GM12878 (cell line): Measurements from ENCODE around the gene PEX1. TPM values are rescaled to one million over a fixed set of nuclear protein-coding genes. Genes with fewer than 3 reads are reported as not detected.

ENCODE experiments used
- ATAC-seq: fragments of 200-7000 bp; cut with Tn5 transposase; 3 replicates; pipeline ENCODE4 v1.9.1; 2020; ENCODE audit warnings: mild to moderate bottlenecking, moderate library complexity
- BruUV-seq: library from RNA; stranded (reverse); fragments of 400-500 nt; replicated peaks from 2 replicates; lab custom pipeline; 2021; lab: Mats Ljungman, UMichigan
- CTCF ChIA-PET: fragments of 300-600 bp; sonication (Branson Sonifier 250); formaldehyde crosslinking; extraction: SDS; loops from one replicate; lab custom pipeline; 2021; ENCODE audit warnings: inconsistent platforms; lab: Yijun Ruan, JAX
- POLR2A ChIA-PET: fragments of 350-600 bp; formaldehyde crosslinking; extraction: SDS; loops from one replicate; lab custom pipeline; 2021; ENCODE audit warnings: inconsistent platforms; lab: Charles Lee
- RAD21 ChIA-PET: fragments of 300-600 bp; sonication (Branson Sonifier 250); formaldehyde crosslinking; loops from one replicate; lab custom pipeline; 2023; ENCODE audit warnings: antibody characterized with exemption; ENCODE audit not compliant: unreplicated experiment; lab: Charles Lee
- SMC1A ChIA-PET: fragments of 300-600 bp; sonication (Branson Sonifier 250); formaldehyde crosslinking; loops from one replicate; lab custom pipeline; 2023; ENCODE audit not compliant: unreplicated experiment, uncharacterized antibody; lab: Charles Lee
- DNase-seq: peaks from one replicate; pipeline ENCODE4 v3.0.0-alpha.2; 2011; ENCODE audit warnings: low read depth, low spot score
- FAIRE-seq: peaks from 3 replicates; lab custom pipeline; 2011; peaks lifted over from hg19 to GRCh38; lab: Jason Lieb, UNC
- H2AFZ ChIP-seq: 2 replicates; pipeline ENCODE4 v1.6.0; 2011; ENCODE audit warnings: low read depth, low read length, control low read depth; ENCODE audit not compliant: control insufficient read depth
- H3K27ac ChIP-seq: 2 replicates; pipeline ENCODE4 v1.5.1; 2011; ENCODE audit warnings: control low read depth; ENCODE audit not compliant: control insufficient read depth, insufficient read depth
- H3K27me3 ChIP-seq, 2 experiments: replicated peaks in 1 of 2; 2 replicates each; pipeline versions ENCODE4 v1.6.0 to v1.6.1; 2011; ENCODE audit warnings: low read length in 1 of 2; ENCODE audit not compliant: control insufficient read depth in 2 of 2, insufficient read depth in 2 of 2
- H3K36me3 ChIP-seq, 2 experiments: 2 replicates each; pipeline ENCODE4 v1.5.1; 2011; ENCODE audit warnings: low read length in 1 of 2; ENCODE audit not compliant: control insufficient read depth in 2 of 2, insufficient read depth in 2 of 2
- H3K4me1 ChIP-seq: 2 replicates; pipeline ENCODE4 v1.6.1; 2011; ENCODE audit warnings: mild to moderate bottlenecking, low read length, moderate library complexity, mixed read lengths; ENCODE audit not compliant: control insufficient read depth, insufficient read depth
- H3K4me2 ChIP-seq: 2 replicates; pipeline ENCODE4 v1.6.0; 2011; ENCODE audit warnings: control low read depth; ENCODE audit not compliant: control insufficient read depth, insufficient read depth
- H3K4me3 ChIP-seq: fragments of 200-600 bp; sonication (generic); 2 replicates; pipeline ENCODE4 v1.5.1; 2016
- H3K79me2 ChIP-seq: 2 replicates; pipeline ENCODE4 v1.6.0; 2011; ENCODE audit warnings: low read length; ENCODE audit not compliant: control insufficient read depth, insufficient read depth
- H3K9ac ChIP-seq: 2 replicates; pipeline ENCODE4 v1.8.0; 2011; ENCODE audit warnings: low read length, control low read depth, mixed read lengths; ENCODE audit not compliant: control insufficient read depth, insufficient read depth
- H3K9me3 ChIP-seq: replicated peaks from 3 replicates; pipeline ENCODE4 v1.5.1; 2011; ENCODE audit warnings: mild to moderate bottlenecking, low read length; ENCODE audit not compliant: control insufficient read depth, insufficient read depth
- H4K20me1 ChIP-seq: 2 replicates; pipeline ENCODE4 v1.6.0; 2011; ENCODE audit not compliant: control insufficient read depth, insufficient read depth
- ATF7 ChIP-seq: fragments of 450-650 bp; IDR thresholded peaks from 2 replicates; pipeline ENCODE4 v1.6.1; 2016; ENCODE audit warnings: low read depth, mild to moderate bottlenecking
- CEBPB ChIP-seq, 2 experiments: fragments of 150-350 bp in 1 of 2; IDR thresholded peaks; 2 replicates each; pipeline ENCODE4 v1.6.1; 2012 to 2014; ENCODE audit warnings: low read depth in 2 of 2, low read length in 2 of 2, borderline replicate concordance in 1 of 2, inconsistent platforms in 1 of 2
- E2F4 ChIP-seq: IDR thresholded peaks from 2 replicates; pipeline ENCODE4 v1.6.1; 2012; ENCODE audit warnings: low read depth, low read length, improper control_type of control experiment
- HDAC6 ChIP-seq: fragments of 200-600 bp; sonication (generic); IDR thresholded peaks from one replicate; pipeline ENCODE4 v1.8.0; 2017; ENCODE audit warnings: antibody characterized with exemption; ENCODE audit not compliant: unreplicated experiment
- JUND ChIP-seq: IDR thresholded peaks from 2 replicates; pipeline ENCODE4 v1.6.1; 2012; ENCODE audit warnings: low read depth, mild to moderate bottlenecking, low read length, improper control_type of control experiment, moderate library complexity
- MYB ChIP-seq: fragments of 150-350 bp; IDR thresholded peaks from 2 replicates; pipeline ENCODE4 v1.6.1; 2014; ENCODE audit warnings: mild to moderate bottlenecking, low read depth, low read length, borderline replicate concordance
- POU2F2 ChIP-seq: IDR thresholded peaks from 3 replicates; pipeline ENCODE4 v1.6.1; 2011; ENCODE audit warnings: low read depth, mild to moderate bottlenecking, low read length, borderline replicate concordance
- SMARCA5 ChIP-seq: fragments of 450-650 bp; IDR thresholded peaks from 2 replicates; pipeline ENCODE4 v1.6.1; 2017; ENCODE audit warnings: mild to moderate bottlenecking
- SREBF2 ChIP-seq: IDR thresholded peaks from 2 replicates; pipeline ENCODE4 v1.6.1; 2012; ENCODE audit warnings: mild to moderate bottlenecking, low read length
- STAT3 ChIP-seq: IDR thresholded peaks from 2 replicates; pipeline ENCODE4 v1.6.1; 2011; ENCODE audit warnings: low read depth, low read length, improper control_type of control experiment
- TCF12 ChIP-seq: IDR thresholded peaks from 2 replicates; pipeline ENCODE4 v1.6.1; 2011; ENCODE audit warnings: low read depth, mild to moderate bottlenecking, low read length
- WGBS: methylation state at CpG from one replicate; pipeline ENCODE4 v1.1.6; 2016; ENCODE audit warnings: low lambda C conversion rate; ENCODE audit not compliant: insufficient replicate concordance, insufficient coverage; ENCODE audit errors: missing lambda C conversion rate; 5-methylcytosine and 5-hydroxymethylcytosine counted together
- in situ Hi-C: fragments of 300-500 bp; cut with MboI; formaldehyde crosslinking; loops from 9 replicates; pipeline ENCODE4 v1.14.3; 2018; ENCODE audit warnings: mixed read lengths
- intact Hi-C: fragments of 100-400 bp; cut with micrococcal nuclease; formaldehyde crosslinking; loops from one replicate; pipeline ENCODE4 v1.14.2; 2022; ENCODE audit not compliant: unreplicated experiment
- polyA plus RNA-seq, 11 experiments: library from polyadenylated mRNA; depleted of rRNA in 4 of 11; unstranded in 6 of 11; stranded (reverse) in 5 of 11; fragments of >200 nt; fragmentation: Nextera tagmentation in 4 of 11; fragmentation: Illumina TruSeq in 1 of 11; extraction: Ambion mirVana in 4 of 11; extraction: Trizol in 1 of 11; gene quantifications; 1 replicate in 1 of 11; 2 replicates in 10 of 11; pipeline versions ENCODE4 v1.2.1 to v1.2.3, GENCODE V29; 2011 to 2016; ENCODE audit warnings: inconsistent platforms in 2 of 11, missing spikeins in 2 of 11, low read depth in 1 of 11
- total RNA-seq, 4 experiments: library from RNA; depleted of rRNA in 3 of 4; stranded (reverse); fragments of >200 nt in 3 of 4; fragmentation: Illumina TruSeq in 1 of 4; extraction: Trizol in 1 of 4; gene quantifications; 2 replicates each; pipeline versions ENCODE4 v1.2.1 to v1.2.3, GENCODE V29; 2013 to 2021
- TF ChIP-seq, protein P1 (sequence below): fragments of 450-650 bp; IDR thresholded peaks from 2 replicates; pipeline ENCODE4 v1.6.1; 2017; ENCODE audit warnings: borderline replicate concordance

The PEX1 gene
- total and polyA plus RNA-seq, 10 of the 15 experiments (the other 5 are each of a cell fraction or from before 2014, with no cell fraction given), result 6.7 to 22.9 (median 15.4) TPM

DNA sequence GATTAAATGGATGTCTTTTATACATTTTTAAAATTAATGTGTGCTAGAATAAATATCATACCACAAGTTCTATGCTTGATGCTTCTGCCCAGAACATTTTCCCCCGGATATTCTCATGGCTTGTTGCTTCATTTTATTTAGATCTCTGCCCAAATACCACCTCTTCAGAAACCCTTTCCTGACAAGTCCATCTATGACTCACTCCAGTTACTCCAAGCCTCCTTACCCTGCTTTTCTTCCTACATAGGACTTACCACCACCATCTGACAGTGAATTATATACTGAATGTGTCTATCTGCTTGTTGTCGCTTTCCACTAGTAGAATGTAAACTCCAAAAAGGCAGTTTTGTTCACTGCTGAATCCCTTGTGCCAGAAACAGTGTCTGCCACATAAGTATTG lies 31.4 kb downstream of the PEX1 start:
- no peak overlapping the region for H3K4me3 ChIP-seq
- CTCF ChIA-PET, result no interaction called here
- SMC1A ChIA-PET, result no interaction called here
- H3K4me2 ChIP-seq, result no peak overlapping the region
- intact Hi-C loops (no loop called here), in situ Hi-C loops (no loop called here)
- H3K36me3 ChIP-seq, result peaks cover 2 to 6% of the 10 kb centered on the region in 2 experiments; a peak in 3 of 4 replicates
- no peaks in the 10 kb centered on the region for H3K4me1 ChIP-seq
- POLR2A ChIA-PET, result no interaction called here
- RAD21 ChIA-PET, result no interaction called here
- H3K27me3 ChIP-seq, result no peaks in the 10 kb centered on the region
- DNase-seq (no peak), FAIRE-seq (no peak), ATAC-seq (no peak)
- BruUV-seq, result no TSS peak
- no peak overlapping the region for H3K9ac ChIP-seq
- no peak overlapping the region for H2AFZ ChIP-seq
- H3K79me2 ChIP-seq, result no peaks in the 10 kb centered on the region
- H3K9me3 ChIP-seq, result no peaks in the 10 kb centered on the region
- TF ChIP-seq E2F4, result no peak
- TF ChIP-seq MYB, result no peak
- TF ChIP-seq POU2F2, result no peak
- TF ChIP-seq ATF7, result no peak
- no peak for TF ChIP-seq SMARCA5
- no peak for TF ChIP-seq SREBF2
- no peak for TF ChIP-seq HDAC6
- TF ChIP-seq, protein P1, sequence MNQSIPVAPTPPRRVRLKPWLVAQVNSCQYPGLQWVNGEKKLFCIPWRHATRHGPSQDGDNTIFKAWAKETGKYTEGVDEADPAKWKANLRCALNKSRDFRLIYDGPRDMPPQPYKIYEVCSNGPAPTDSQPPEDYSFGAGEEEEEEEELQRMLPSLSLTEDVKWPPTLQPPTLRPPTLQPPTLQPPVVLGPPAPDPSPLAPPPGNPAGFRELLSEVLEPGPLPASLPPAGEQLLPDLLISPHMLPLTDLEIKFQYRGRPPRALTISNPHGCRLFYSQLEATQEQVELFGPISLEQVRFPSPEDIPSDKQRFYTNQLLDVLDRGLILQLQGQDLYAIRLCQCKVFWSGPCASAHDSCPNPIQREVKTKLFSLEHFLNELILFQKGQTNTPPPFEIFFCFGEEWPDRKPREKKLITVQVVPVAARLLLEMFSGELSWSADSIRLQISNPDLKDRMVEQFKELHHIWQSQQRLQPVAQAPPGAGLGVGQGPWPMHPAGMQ, result no peak
- TF ChIP-seq TCF12, result no peak
- no peak for TF ChIP-seq JUND
- no peak for TF ChIP-seq STAT3
- no peak for TF ChIP-seq CEBPB (IDR thresholded peaks at IDR 0.05; ENCODE audit: borderline replicate concordance in 1 of 2, low read depth in 2 of 2, low read length in 2 of 2)
- 100% methylated on average over 2 of the region's 2 CpGs for WGBS
- no peaks in the 10 kb centered on the region for H4K20me1 ChIP-seq
- H3K27ac ChIP-seq, result no peak overlapping the region
